Measurements from ENCODE around the gene WDR19. TPM values are rescaled to one million over a fixed set of nuclear protein-coding genes. Genes with fewer than 3 reads are reported as not detected.
"Not testable (repeated sequence)": the region's sequence is repeated elsewhere in the genome, so short reads cannot be mapped to it uniquely, and the experiment has no call there.

Gene WDR19
- total RNA-seq, 1 donor from 2014 or later, result 8.4 TPM

- ATAC-seq (ENCODE audit: poor library complexity) (no peak), DNase-seq (no peak)
- intact Hi-C loops (cut with DNase I), result no loop called here
These were observed 46.0 kb downstream of the WDR19 start for GRCh38 chr4:39228377-39228776.

DNA sequence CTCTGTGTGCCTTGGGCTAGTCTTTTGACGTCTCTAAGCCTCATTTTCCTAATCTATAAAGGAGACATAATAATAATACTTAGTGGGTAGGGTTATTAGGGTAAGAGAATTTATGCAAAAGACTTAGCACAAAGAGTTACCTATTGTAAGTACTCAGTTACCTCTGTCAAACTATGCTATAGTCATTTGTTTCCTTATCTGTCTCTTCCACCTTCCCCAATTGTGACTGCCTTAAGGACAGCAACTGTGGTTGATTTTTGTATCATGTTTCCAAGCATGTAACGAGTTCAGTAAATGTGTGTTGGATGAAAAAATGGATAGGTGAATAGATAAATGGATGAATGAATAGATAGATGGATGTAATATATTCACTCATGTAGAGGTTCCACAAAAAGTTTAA is 48.1 kb downstream of the WDR19 start:
- ATAC-seq (ENCODE audit: poor library complexity), result no peak
- intact Hi-C loops (cut with DNase I), result no loop called here

DNA sequence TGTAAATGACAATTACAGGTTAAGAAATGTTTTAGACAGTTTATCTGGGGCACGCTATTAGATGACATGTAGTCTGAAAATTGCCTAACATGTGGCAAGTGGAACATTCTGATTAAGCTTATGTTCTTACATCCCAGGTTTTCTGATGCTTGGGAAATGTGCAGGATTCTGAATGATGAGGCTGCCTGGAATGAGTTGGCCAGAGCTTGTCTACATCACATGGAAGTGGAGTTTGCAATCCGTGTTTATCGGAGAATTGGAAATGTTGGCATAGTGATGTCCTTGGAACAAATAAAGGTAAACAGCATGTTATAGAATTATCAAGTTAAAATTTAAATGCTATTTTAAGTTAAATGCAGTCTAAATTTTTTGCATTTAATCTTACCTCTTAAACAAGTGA is 49.3 kb downstream of the WDR19 start:
- intact Hi-C loops (cut with DNase I), result no loop called here
- no peak for ATAC-seq (ENCODE audit: poor library complexity)
- no peak for DNase-seq

More for the DNA sequence above, 48.1 kb downstream of the WDR19 start:
- DNase-seq, result no peak

- intact Hi-C loops (cut with DNase I), result no loop called here
- DNase-seq, result no peak
These were observed 49.8 kb downstream of the WDR19 start for GRCh38 chr4:39232100-39232499.

GRCh38 chr4:39233114-39233513 is 50.8 kb downstream of the WDR19 start:
- DNase-seq, result no peak
- ATAC-seq (ENCODE audit: poor library complexity), result no peak

More at GRCh38 chr4:39232100-39232499, 49.8 kb downstream of the WDR19 start:
- ATAC-seq (ENCODE audit: poor library complexity), result no peak

DNA sequence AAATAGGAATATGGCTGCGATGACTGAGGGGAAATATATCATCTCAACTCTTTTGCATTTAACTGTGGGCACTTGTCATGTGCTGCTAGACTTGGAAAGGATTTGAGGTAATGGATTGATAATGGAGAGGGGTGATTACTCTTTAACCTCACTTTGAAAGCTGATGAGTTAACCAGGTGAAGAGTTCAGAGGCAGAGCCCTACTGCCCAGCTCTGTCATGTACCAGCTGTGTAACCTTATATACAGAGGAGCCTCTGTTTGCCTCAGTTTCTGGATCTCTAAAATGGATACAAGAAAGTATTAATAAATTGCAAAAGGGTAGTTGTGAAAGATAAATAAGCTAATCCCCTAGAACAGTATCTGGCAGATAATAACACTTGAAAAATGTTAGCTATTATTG is 51.5 kb downstream of the WDR19 start:
- ATAC-seq (ENCODE audit: poor library complexity) (no peak), DNase-seq (no peak)
- intact Hi-C loops (cut with DNase I), result no loop called here

More at GRCh38 chr4:39233114-39233513, 50.8 kb downstream of the WDR19 start:
- intact Hi-C loops (cut with DNase I), result no loop called here

- DNase-seq, result no peak
- intact Hi-C loops (cut with DNase I), result no loop called here
- ATAC-seq (ENCODE audit: poor library complexity), result no peak
These were observed 52.7 kb downstream of the WDR19 start for GRCh38 chr4:39235021-39235420.

DNA sequence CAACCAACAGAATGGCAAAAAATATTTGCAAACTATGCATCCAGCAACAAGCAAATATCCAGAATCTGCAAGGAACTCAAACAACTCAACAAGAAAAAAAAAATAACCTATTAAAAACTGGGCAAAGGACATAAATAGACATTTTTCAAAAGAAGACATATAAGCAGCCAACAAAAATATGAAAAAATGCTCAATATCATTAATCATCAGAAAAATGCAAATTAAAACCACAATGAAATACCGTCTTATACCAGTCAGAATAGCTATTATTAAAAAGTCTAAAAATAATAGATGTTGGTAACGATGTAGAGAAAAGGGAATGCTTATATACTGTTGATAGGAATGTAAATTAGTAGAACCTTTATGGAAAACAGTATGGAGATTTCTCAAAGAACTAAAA is 53.4 kb downstream of the WDR19 start:
- ATAC-seq (ENCODE audit: poor library complexity), result no peak
- no peak for DNase-seq
- intact Hi-C loops (cut with DNase I), result no loop called here

GRCh38 chr4:39237179-39237578 is 54.9 kb downstream of the WDR19 start:
- intact Hi-C loops (cut with DNase I), result no loop called here
- DNase-seq (no peak), ATAC-seq (ENCODE audit: poor library complexity) (no peak)

GRCh38 chr4:39243462-39243861 is 61.1 kb downstream of the WDR19 start:
- ATAC-seq (ENCODE audit: poor library complexity), result no peak
- intact Hi-C loops (cut with DNase I), result no loop called here
- DNase-seq, result no peak

DNA sequence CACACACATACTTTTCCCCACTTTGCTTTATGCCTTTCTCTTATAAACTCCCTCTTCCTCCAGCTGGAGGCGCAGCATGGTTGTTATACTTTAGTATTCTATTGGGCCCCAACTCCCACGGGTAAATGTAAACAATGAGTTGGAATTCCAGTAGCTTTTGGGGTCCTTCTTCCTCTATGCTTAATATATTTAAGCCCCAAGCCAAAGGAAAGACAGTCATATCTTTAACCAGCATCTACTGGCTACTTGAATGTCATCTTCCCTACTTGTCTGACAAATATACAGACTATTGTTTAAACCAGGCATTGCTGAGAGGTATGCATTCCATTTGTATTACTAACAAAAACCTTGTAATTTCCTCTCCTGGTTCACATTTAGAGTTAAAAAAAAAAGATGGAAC is 72.9 kb downstream of the WDR19 start:
- DNase-seq, result no peak
- intact Hi-C loops (cut with DNase I), result no loop called here
- no peak for ATAC-seq (ENCODE audit: poor library complexity)

DNA sequence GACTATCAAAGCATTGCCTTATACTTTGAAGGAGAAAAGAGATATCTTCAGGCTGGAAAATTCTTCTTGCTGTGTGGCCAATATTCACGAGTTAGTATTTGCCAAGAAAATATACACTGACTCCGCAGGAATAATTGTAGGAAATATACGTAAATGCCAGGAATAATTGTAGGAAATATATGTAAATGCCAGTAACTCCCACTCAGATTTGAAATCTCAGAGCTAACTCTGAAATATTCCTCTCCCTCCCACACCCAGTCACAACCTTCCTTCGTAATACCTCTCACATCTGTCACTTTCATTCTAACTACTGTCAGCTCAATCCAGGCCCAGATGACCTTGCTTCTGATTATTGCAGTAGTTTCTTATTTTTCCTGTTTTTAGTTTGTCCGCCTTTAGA is 73.5 kb downstream of the WDR19 start:
- intact Hi-C loops (cut with DNase I), result no loop called here
- no peak for DNase-seq

DNA sequence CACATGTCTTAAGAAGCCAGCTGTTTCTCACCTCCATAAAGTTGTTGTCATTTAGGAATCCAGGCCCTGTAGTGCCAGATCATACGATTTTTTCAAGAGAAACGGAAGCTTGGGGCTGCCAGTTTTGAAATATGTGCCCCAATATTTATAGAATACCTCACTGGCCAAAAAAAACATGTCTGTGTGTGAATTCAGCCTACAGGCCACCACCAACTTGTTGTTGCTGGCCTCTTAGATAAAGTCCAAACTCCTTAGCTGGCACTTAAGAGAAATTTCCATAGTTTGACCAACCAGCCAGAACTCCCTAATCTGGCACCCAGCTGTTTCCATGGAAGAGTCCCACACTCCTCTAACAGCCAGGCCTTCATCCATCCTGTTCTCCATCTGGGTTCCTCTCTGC is 74.1 kb downstream of the WDR19 start:
- DNase-seq (no peak), ATAC-seq (ENCODE audit: poor library complexity) (no peak)
- intact Hi-C loops (cut with DNase I), result no loop called here

More for the DNA sequence above, 73.5 kb downstream of the WDR19 start:
- no peak for ATAC-seq (ENCODE audit: poor library complexity)

- intact Hi-C loops (cut with DNase I), result no loop called here
- no peak for DNase-seq
- no peak for ATAC-seq (ENCODE audit: poor library complexity)
These were observed 77.4 kb downstream of the WDR19 start for GRCh38 chr4:39259571-39260330.

DNA sequence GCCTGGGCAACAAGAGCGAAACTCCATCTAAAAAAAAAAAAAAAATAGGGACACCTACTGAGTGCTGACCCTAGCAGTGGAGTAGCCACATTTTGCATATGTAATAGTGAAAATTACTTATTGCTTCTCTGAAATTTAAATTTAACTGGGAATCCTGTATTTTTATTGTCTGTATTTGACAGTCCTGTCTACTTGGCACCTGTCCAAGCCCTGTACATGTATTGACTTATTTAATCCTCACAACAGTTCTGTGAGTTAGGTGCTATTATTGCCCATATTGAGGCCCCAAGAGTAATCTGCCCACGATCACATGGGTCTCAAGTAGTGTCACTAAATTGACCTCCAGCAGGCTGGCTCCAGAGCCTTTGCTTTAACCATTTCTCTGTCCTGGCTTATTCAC is 81.6 kb downstream of the WDR19 start:
- ATAC-seq (ENCODE audit: poor library complexity) (no peak), DNase-seq (no peak)
- intact Hi-C loops (cut with DNase I), result no loop called here

GRCh38 chr4:39274503-39274902 is 92.2 kb downstream of the WDR19 start:
- DNase-seq (no peak), ATAC-seq (ENCODE audit: poor library complexity) (no peak)
- intact Hi-C loops (cut with DNase I), result no loop called here

DNA sequence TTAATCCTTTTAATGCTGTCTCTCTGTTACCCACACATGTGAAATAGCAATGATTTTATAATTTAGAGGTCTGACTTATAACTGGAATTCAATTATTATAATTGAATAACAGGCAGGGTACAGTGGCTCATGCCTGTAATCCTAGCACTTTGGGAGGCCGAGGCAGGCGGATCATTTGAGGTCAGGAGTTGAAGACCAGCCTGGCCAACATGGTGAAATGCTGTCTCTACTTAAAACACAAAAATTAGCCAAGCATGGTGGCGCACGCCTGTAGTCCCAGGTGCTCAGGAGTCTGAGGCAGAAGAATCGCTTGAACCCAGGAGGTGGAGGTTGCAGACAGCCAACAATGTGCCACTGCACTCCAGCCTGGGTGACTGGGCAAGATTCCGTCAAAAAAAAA is 95.3 kb downstream of the WDR19 start:
- ATAC-seq (ENCODE audit: poor library complexity); DNase-seq; intact Hi-C loops (cut with DNase I): not testable (repeated sequence)

DNA sequence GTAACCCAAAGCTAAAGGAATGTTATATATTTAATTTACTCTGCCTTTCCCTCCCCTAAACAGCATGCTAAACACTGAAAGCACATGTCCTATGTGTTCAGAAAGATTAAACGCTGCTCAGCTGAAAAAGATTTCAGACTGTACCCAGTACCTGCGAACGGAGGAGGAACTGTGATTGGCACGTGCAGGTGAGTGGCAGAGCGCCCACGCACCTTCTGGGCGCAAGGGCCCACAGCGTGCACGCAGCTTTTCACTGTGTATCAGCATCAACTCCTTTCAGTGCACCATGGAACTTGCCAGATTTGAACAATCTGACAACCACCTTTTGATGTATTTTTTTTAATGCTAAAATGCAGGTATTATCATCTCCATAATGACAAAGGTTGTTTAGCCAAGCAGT is 96.1 kb downstream of the WDR19 start:
- ATAC-seq (ENCODE audit: poor library complexity) (no peak), DNase-seq (no peak)
- intact Hi-C loops (cut with DNase I), result no loop called here

GRCh38 chr4:39279416-39279815 is 97.1 kb downstream of the WDR19 start:
- no peak for ATAC-seq (ENCODE audit: poor library complexity)
- no peak for DNase-seq
- intact Hi-C loops (cut with DNase I), result no loop called here

GRCh38 chr4:39280770-39281169 is 98.4 kb downstream of the WDR19 start:
- intact Hi-C loops (cut with DNase I), result no loop called here
- ATAC-seq (ENCODE audit: poor library complexity) (no peak), DNase-seq (no peak)

Data from Right ventricle myocardium superior (tissue), 1 donor.